Endodermal cell (in vitro differentiated cells): ENCODE results near the gene MRTFA. TPM values are rescaled to one million over a fixed set of nuclear protein-coding genes. Genes with fewer than 3 reads are reported as not detected.

Source experiments
- DNase-seq: peaks from one replicate; pipeline ENCODE4 v3.0.0-alpha.2; 2017
- H3K27ac ChIP-seq: 2 replicates; pipeline ENCODE4 v1.5.1; 2013; ENCODE audit warnings: mild to moderate bottlenecking, low read depth, low read length, moderate library complexity
- H3K27me3 ChIP-seq: 2 replicates; pipeline ENCODE4 v1.6.1; 2013; ENCODE audit warnings: mild to moderate bottlenecking, low read length, moderate library complexity; ENCODE audit not compliant: insufficient read depth, control insufficient read depth, poor library complexity, severe bottlenecking
- H3K36me3 ChIP-seq: 2 replicates; pipeline ENCODE4 v1.7.0; 2013; ENCODE audit warnings: mild to moderate bottlenecking, low read length, moderate library complexity; ENCODE audit not compliant: control insufficient read depth, insufficient read depth
- H3K4me1 ChIP-seq: one replicate; pipeline ENCODE4 v1.7.0; 2013; ENCODE audit warnings: low read length; ENCODE audit not compliant: control insufficient read depth, insufficient read depth
- H3K4me3 ChIP-seq: 2 replicates; pipeline ENCODE4 v1.5.1; 2013; ENCODE audit warnings: mild to moderate bottlenecking, low read length, moderate library complexity
- H3K9ac ChIP-seq: 2 replicates; pipeline ENCODE4 v1.6.1; 2013; ENCODE audit warnings: mild to moderate bottlenecking, low read length, moderate library complexity; ENCODE audit not compliant: poor library complexity, severe bottlenecking; ENCODE audit errors: extremely low read depth
- H3K9me3 ChIP-seq: 2 replicates; pipeline ENCODE4 v1.6.1; 2013; ENCODE audit warnings: mild to moderate bottlenecking, low read length, moderate library complexity; ENCODE audit not compliant: control insufficient read depth
- H3K27ac Mint-ChIP-seq: 2 replicates; pipeline ENCODE4 v1.8.0; 2020; ENCODE audit warnings: mixed read lengths
- H3K27me3 Mint-ChIP-seq: 2 replicates; pipeline ENCODE4 v1.8.0; 2021; ENCODE audit warnings: mild to moderate bottlenecking, mixed read lengths; ENCODE audit not compliant: insufficient read depth
- H3K36me3 Mint-ChIP-seq: 2 replicates; pipeline ENCODE4 v1.8.0; 2020; ENCODE audit warnings: low read depth, mixed read lengths
- H3K4me1 Mint-ChIP-seq: 2 replicates; pipeline ENCODE4 v1.8.0; 2020; ENCODE audit warnings: mixed read lengths
- H3K4me3 Mint-ChIP-seq: 2 replicates; pipeline ENCODE4 v1.8.0; 2020; ENCODE audit warnings: mild to moderate bottlenecking, moderate library complexity, mixed read lengths
- H3K9me3 Mint-ChIP-seq: 2 replicates; pipeline ENCODE4 v1.8.0; 2020; ENCODE audit warnings: mild to moderate bottlenecking, mixed read lengths
- CTCF ChIP-seq: fragments of 200-600 bp; sonication (generic); conservative IDR thresholded peaks from 2 replicates; pipeline ENCODE4 v1.5.0; 2021; ENCODE audit warnings: antibody characterized with exemption, mild to moderate bottlenecking
- WGBS, 2 experiments: methylation state at CpG; one replicate each; pipeline versions ENCODE4 v1.1.5 to v1.1.7; 2013; ENCODE audit warnings: missing lambda C conversion rate in 2 of 2, mixed read lengths in 1 of 2; ENCODE audit not compliant: insufficient coverage in 1 of 2, insufficient read length in 1 of 2; 5-methylcytosine and 5-hydroxymethylcytosine counted together
- total RNA-seq, 2 donors: library from RNA; stranded (reverse); fragmentation: NEBNext Ultra II Directional in 1 of 2; extraction: Animal tissue kit (Norgen Biotek cat#: 25700) in 1 of 2; gene quantifications; 2 replicates in 1 of 2; 3 replicates in 1 of 2; pipeline ENCODE4 v1.2.1, GENCODE V29; 2021

MRTFA gene
- total RNA-seq, 2 donors from 2014 or later: 43.3 to 44.7 TPM

- Mint-ChIP-seq H3K36me3 (peaks cover 45% of the 10 kb centered on the region), H3K9me3 (peaks cover 1% of the 10 kb centered on the region), H3K27me3 (no peaks in the 10 kb centered on the region), H3K4me3 (no peak overlapping the region), H3K4me1 (peaks cover 5% of the 10 kb centered on the region), H3K27ac (no peak overlapping the region)
- Histone ChIP-seq H3K4me3 (no peak overlapping the region), H3K36me3 (peaks cover 17% of the 10 kb centered on the region), H3K9me3 (peaks cover 7% of the 10 kb centered on the region), H3K27ac (no peak overlapping the region), H3K27me3 (no peaks in the 10 kb centered on the region), H3K9ac (no peak overlapping the region), H3K4me1 (no peaks in the 10 kb centered on the region)
- no peak for DNase-seq
- no peak for TF ChIP-seq CTCF
- 90 to 95% methylated on average over 7 of the region's 7 CpGs for WGBS, 2 experiments
Measured at GRCh38 chr22:40553014-40553554, 83.4 kb downstream of the MRTFA start.

- peaks cover 17% of the 10 kb centered on the region for H3K36me3 ChIP-seq
- H3K4me3 Mint-ChIP-seq: no peak overlapping the region
- H3K4me1 Mint-ChIP-seq: peaks cover 5% of the 10 kb centered on the region
- peaks cover 52% of the 10 kb centered on the region for H3K36me3 Mint-ChIP-seq
- H3K9me3 ChIP-seq: peaks cover 7% of the 10 kb centered on the region
- H3K9ac ChIP-seq: no peak overlapping the region
- peaks cover 1% of the 10 kb centered on the region for H3K9me3 Mint-ChIP-seq
- H3K27ac ChIP-seq: no peak overlapping the region
- no peak overlapping the region for H3K27ac Mint-ChIP-seq
- no peaks in the 10 kb centered on the region for H3K27me3 ChIP-seq
- WGBS, 2 experiments: 92 to 99% methylated on average over 9 of the region's 9 CpGs
- H3K4me1 ChIP-seq: no peaks in the 10 kb centered on the region
- no peak for TF ChIP-seq CTCF
- DNase-seq: no peak
- no peak overlapping the region for H3K4me3 ChIP-seq
- no peaks in the 10 kb centered on the region for H3K27me3 Mint-ChIP-seq
Measured at GRCh38 chr22:40552070-40552469, 84.4 kb downstream of the MRTFA start.

GRCh38 chr22:40547729-40548143, 88.8 kb downstream of the MRTFA start:
- H3K4me1 Mint-ChIP-seq: peaks cover 2% of the 10 kb centered on the region
- H3K9me3 ChIP-seq: peaks cover 4% of the 10 kb centered on the region
- H3K9ac ChIP-seq: no peak overlapping the region
- WGBS, 2 experiments: 94 to 96% methylated on average over 2 to 4 of the region's 4 CpGs
- no peak for TF ChIP-seq CTCF
- H3K27me3 Mint-ChIP-seq: no peaks in the 10 kb centered on the region
- H3K27me3 ChIP-seq: no peaks in the 10 kb centered on the region
- no peaks in the 10 kb centered on the region for H3K4me1 ChIP-seq
- H3K27ac Mint-ChIP-seq: no peak overlapping the region
- H3K4me3 ChIP-seq: no peak overlapping the region
- no peak for DNase-seq
- H3K36me3 Mint-ChIP-seq: peaks cover 38% of the 10 kb centered on the region
- H3K9me3 Mint-ChIP-seq: no peaks in the 10 kb centered on the region
- peaks cover 17% of the 10 kb centered on the region for H3K36me3 ChIP-seq
- no peak overlapping the region for H3K4me3 Mint-ChIP-seq
- H3K27ac ChIP-seq: no peak overlapping the region
